HG03095 (cell line): ENCODE results near the gene TFEC.
"Not testable (repeated sequence)": the region's sequence is repeated elsewhere in the genome, so short reads cannot be mapped to it uniquely, and the experiment has no call there.

Experiments used
- ATAC-seq: cut with Tn5 transposase; IDR thresholded peaks from one replicate; pipeline ENCODE4 v1.9.1; 2021; ENCODE audit warnings: moderate library complexity; ENCODE audit not compliant: unreplicated experiment

Gene TFEC

DNA sequence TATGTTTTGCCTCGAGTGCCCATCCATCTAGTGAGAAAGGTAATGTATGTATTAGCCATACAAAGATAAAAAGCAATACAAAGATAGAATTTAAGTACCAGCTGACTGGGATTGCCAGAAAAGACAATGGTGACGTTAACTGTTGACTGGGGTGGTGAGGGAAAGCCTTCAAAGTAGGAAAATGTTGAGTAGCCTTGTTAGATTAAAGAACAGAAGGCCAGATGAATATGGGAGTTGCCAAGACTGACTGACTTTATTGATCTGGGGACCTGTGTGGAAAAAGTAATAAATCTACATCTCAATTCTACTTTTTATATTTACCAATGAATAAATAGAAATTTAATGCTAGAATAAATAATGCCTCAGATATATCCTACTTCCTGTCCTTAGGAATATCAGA lies 97.7 kb downstream of the TFEC start:
- ATAC-seq: no peak

GRCh38 chr7:115930184-115930583 lies 100.4 kb downstream of the TFEC start:
- ATAC-seq: not testable (repeated sequence)

DNA sequence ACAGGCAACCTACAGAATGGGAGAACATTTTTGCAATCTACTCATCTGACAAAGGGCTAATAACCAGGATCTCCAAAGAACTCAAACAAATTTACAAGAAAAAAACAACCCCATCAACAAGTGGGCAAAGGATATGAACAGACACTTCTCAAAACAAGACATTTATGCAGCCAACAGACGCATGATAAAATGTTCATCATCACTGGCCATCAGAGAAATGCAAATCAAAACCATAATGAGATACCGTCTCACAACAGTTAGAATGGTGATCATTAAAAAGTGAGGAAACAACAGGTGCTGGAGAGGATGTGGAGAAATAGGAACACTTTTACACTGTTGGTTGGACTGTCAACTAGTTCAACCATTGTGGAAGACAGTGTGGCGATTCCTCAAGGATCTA lies 100.8 kb downstream of the TFEC start:
- ATAC-seq: not testable (repeated sequence)

DNA sequence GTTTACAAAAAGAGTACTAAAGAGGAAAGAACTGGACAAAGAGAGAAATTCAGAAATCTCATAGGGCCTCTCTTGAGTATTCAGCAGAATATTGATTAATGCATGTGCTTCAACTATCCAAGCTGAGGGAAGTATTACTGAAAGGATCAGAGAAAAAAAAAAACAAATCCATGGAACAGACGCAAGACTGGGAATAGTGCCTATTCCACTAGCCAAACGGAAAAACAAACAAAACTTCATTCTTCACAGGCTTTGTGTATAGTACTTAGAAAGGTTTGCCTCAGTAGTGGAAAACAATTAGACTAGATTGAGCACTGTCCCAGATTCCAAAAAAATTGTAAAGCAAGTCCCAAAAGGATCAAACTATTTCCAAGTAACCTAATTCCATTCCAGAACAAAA lies 106.2 kb downstream of the TFEC start:
- ATAC-seq: no peak

DNA sequence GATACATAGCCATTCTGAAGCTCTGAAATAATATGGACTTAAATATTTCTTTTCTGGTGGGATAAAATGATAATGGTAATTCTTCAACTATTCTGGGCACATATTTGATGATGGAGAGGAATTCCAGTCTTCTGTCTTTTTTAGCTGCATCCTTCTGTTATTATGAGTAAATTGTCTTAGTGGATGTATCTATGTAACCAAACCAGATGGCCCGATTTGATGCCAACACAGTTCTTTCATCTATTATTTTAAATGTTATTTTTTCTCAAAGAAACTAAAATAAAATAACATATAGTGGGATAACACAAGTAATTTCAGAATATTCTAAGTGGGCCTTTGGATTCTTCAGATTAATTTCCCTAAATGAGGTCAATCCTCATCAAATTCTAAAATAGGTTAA lies 110.2 kb downstream of the TFEC start:
- ATAC-seq: no peak

DNA sequence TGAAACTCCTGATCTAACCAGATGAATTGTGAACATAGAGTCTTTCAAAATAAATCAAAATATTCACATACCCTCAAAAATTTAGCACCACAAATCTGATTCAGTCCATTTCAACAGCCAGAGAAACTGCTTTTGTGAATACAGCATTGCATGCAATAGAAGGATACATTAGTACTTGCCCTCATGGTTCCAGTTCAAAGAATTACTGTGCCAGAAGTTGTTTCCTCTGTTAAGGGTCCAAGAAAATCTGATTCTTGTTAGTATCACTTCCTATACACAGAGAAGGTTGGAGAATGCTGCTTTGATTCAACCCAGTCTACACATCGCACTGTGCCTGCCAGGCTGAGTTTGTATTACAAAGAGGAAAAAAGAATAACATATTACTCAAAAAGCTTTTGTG lies 115.6 kb downstream of the TFEC start:
- no peak for ATAC-seq

DNA sequence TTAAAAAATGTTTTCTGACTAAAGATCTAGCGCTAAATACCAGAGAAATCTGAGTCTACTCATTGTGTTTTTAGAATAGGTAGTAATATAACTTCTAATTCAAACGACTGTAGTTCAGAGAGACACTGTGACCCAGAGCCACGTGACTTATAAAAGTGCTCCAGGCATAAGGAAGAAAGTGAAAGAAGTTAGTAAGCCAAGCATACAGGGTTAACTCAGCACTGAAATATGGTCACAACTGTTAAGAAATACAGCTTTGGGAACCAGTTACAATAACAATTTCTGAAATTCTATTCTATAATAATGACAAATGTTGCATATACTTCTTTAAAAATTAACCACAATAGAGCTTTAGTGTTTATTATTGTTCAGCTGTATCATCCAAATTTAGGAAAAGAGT lies 119.1 kb downstream of the TFEC start:
- no peak for ATAC-seq

DNA sequence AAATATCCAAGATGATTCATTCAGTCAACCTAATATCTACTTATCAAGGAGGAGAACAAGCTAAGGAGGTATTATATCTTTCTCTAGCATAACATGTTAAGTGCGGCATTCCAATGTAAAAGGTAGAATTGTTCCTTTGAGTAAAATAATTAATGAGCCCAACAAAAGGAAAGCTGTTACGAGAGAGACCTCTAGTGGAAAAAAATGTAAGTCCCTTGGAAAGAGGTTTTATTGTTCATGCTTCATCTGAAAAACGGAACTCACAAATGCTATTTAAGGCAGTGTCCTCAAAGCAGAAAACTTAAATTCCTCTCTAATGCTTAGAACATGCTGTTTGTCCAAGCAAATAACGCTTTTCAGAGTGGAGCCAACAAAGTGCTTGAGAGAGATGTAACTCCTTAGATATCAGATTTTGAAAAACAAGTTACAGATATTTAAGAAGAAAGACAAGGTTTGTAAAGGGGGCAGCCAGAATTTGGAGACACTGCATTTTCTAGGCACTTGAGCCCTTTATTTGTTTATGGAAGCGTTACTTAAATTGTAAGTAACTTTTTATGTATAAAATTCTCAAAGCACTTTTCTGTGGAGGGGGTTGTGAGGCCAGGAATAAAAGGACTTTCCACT lies 119.9 kb downstream of the TFEC start:
- ATAC-seq: peak; percentile 64

DNA sequence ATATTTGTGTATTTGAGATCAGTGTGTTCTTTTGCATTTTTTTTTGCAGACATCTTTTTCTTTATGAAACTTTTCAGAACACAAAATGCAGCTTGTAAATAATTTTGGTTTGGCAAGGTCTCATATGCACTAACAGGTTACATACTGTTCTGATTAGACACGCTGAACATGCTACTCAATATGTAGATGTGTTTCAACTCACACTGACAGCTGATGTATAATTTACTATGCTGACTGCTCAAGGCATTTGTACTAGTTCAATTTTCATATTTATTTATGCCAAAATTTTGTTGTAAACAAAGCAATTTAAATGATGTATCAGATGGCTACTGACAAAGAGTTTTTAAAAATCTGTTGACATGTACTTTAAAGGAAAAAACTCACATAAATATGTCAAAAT lies 123.8 kb downstream of the TFEC start:
- ATAC-seq: no peak

GRCh38 chr7:115889669-115889984 lies 140.9 kb downstream of the TFEC start:
- ATAC-seq: no peak

GRCh38 chr7:115888981-115889668 lies 141.4 kb downstream of the TFEC start:
- ATAC-seq: no peak

DNA sequence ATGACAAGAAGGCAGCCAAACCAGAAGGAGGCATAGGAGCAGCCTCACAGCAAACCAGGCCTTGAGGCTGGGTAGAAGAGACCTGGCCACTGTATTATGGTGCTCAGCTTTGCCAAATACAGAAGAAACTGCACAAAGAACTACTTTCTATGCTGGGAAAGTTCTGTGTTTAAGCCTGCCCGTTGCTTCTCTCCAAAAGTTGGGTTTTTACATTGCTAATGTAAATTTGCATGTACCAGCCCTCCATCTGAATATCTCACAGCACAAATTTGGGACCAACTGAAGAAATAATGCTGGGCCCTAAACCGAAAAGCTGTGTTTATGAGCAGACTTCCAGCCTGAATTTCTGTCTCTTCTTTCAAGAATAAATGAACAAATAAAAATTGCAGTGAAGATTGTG lies 145.0 kb downstream of the TFEC start:
- ATAC-seq: no peak
